Measurements from ENCODE around the gene TP53BP1.
"Not testable (repeated sequence)": the region's sequence is repeated elsewhere in the genome, so short reads cannot be mapped to it uniquely, and the experiment has no call there.

TP53BP1 gene

DNA sequence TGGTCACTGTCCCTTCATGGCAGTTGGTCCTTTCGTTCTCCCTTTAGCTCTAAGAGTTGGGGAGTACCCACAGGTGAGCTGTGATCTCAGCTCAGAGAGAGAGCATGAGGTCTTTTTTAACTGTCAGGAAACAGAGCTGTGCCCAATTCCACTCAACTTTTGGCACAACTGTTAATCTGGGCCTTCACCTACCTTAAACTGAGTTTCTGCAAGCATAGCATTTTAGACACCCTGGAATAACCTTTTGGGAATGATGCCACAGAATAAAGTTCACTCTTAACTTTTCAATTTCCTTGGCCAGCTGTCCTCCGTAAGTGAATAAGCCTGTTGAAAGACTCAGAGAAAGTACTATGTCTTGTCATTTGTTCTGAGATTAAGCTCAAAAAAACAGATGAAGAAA is 86.1 kb downstream of the TP53BP1 start:
- DNase-seq, result no peak

GRCh38 chr15:43406189-43406588 is 86.8 kb downstream of the TP53BP1 start:
- no peak for DNase-seq

DNA sequence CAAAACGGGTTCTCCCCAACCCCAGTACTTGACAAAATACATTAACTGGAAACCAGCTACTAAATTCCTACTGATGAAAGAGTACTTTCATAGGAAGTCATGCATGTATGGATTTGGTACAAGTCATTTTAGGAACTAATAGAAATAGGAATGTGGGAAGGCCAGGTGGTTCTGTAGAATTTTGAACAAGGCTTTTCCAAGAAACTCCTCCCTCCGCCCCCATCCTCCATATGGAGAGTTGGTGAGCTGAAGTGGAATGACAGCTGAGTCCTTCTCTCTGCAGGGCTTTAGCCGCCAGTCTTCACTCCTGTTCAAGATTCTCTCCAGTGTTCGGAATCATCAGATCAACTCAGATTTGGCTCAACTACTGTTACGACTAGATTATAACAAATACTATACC is 88.8 kb downstream of the TP53BP1 start:
- DNase-seq, result no peak

GRCh38 chr15:43403616-43404015 is 89.3 kb downstream of the TP53BP1 start:
- DNase-seq, result no peak

DNA sequence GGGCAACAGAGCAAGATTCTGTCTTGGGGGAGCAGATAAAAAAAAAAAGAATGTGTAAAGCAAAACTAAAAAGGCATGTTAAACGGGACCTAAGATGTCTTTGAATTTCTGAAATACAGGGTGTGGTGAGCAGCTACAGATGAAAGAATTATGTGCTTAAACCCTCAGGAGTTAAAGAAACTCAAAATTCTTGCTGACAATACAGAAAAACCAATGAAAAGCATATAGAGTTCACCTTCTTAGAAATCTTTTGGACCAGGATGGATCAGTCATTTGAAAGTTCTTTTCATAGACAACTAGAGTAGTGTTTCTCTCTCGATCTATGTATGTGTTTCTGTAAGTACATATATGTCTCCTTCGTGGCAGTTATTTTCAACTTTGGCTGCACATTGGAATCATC is 90.7 kb downstream of the TP53BP1 start:
- DNase-seq, result no peak

GRCh38 chr15:43393592-43393991 is 99.4 kb downstream of the TP53BP1 start:
- not testable (repeated sequence) for DNase-seq

GRCh38 chr15:43390723-43391122 is 102.2 kb downstream of the TP53BP1 start:
- DNase-seq, result no peak

DNA sequence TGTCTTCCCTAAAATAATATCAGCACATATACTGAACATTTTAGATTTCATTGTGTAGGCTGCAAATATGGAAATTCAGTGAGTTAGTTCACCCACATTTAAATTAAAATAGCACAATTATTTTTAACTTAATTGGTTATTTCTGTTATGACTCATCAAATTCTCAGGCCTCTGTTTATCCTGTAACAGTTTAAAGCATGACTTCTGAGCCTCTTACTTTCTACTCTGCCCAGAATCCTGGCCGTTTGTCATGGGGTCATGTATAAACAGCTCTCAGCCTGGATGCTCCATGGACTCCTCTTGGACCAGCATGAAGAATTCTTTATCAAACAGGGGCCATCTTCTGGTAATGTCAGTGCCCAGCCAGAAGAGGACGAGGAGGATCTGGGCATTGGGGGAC is 109.9 kb downstream of the TP53BP1 start:
- no peak for DNase-seq

DNA sequence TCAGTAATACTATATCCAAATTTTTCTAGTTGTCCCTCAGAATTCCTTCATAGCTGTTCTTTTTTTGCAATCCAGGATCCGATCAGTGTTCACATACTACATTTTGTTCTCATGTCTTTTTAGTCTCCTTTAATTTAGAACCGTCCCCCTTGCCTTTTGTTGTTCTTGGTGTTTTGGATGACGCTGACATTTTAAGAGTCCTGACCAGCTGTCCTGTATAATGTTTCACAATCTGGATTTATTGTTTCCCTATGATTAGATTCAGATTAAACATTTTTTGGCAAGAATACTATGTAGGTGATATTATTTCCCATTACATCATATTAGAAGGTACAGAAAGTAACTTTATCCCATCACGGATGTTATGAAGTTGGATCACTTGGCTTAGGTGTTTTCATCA is 110.6 kb downstream of the TP53BP1 start:
- no peak for DNase-seq

DNA sequence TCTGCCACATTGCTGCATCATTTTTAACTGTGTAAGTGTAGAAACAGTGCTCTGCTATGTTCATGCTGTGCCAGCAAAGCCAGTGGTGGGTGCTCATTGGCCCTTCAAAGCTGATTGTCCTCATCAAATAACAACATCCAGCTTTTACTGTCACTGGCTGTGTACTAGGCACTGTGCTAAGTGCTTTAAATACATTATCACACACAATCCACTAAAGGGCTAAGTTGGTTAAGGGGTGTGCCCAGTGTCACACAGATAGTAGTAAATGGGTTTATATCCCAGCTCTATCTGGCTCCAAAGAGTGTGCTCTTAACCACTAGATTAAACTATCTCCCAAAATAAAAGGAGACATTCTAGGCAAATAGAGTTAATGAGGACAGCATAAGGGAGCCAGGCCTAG is 114.4 kb downstream of the TP53BP1 start:
- DNase-seq, result no peak

GRCh38 chr15:43376017-43376705 is 116.8 kb downstream of the TP53BP1 start:
- DNase-seq, result peak; percentile 40

DNA sequence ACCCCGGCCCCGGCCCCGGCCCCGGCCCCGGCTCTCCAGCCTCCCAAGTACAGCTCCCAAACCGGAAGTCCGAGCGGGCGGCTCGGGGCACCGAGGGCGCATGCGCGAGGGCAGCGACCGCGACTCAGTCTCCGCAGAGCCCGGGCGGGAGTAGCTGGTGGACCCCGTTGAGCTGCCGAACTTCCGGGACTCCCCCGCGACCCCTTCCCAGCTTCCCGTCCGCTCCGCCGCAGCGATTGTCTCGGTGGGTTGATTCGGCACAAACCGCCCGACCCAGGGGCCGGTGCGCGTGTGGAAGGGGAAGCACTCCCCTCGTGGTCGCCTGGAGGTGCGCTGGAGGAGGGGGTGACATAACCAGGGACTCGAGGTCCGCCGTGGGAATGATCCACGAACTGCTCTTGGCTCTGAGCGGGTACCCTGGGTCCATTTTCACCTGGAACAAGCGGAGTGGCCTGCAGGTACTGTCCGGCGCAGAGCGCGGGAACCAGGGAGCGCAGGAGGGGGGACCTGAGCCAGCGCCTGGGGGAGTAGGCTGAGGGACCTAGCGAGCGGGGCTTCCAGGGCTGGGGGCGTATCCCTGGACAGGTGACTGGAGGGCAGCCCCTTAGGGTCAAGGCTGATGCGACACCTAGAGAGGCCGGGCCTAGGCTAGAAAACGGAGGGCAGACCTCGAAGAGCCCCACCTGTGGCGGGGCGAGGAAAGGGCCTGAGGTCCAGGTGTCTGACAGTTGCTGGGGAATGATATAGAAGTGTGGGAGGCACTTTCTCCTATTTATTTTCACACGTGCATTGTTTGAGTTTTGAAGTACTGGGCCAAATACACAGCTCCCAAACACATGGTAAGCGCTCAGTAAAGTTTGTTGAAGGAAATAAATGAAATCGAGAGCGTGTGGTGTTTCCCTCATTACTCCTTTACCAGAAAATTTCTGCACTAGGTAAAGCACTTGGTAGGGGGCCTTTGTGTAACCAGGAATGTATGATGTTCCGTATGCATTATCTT is 121.7 kb downstream of the TP53BP1 start, which contains the start of the genes TUBGCP4 and ZSCAN29:
Gene TUBGCP4, plus strand, starts transcription at position 127 of the 1,000 bp plus-strand sequence. Its CDS starts 254 bp downstream, at position 381.
Gene ZSCAN29, minus strand, starts transcription at position 69 of the 1,000 bp plus-strand sequence. CDS start 1,130 bp downstream, outside the sequence.
- peak; percentile 87 for DNase-seq

- DNase-seq, result no peak
Observed at GRCh38 chr15:43370310-43370974, 122.5 kb downstream of the TP53BP1 start.

DNA sequence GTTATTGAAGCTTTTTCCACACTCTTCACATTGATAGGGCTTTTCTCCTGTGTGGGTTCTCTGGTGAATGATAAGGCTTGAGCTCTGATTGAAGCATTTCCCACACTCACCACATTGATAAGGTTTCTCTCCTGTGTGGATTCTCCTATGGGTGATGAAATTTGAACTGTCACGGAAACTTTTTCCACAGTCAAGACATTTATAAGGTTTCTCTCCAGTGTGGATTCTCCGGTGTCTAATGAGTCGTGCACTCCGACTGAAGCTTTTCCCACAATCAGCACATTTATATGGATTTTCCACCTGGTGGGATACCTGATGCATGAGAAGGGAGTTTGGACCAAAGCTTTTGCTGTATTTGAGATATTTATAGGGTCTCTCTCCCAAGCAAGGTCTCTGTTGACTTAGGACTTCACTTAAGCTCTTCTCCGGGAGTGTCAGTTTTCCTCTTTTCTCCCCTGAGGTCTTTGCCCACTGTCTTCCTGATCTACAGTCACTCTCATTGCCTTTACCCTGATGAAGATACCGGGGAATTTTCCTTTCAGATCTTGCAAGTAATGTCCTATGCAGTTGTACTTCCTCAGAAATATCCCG is 131.5 kb downstream of the TP53BP1 start:
- DNase-seq, result no peak

GRCh38 chr15:43360821-43361220 is 132.1 kb downstream of the TP53BP1 start:
- DNase-seq, result no peak

Measured in stimulated activated CD8-positive, alpha-beta memory T cell treated with anti-CD3 and anti-CD28 coated beads, Interleukin-4, amount 100 ng/mL, for 48 hours (primary cell).